ENCODE results near the gene VSIG8.
"Not testable (repeated sequence)": the region's sequence is repeated elsewhere in the genome, so short reads cannot be mapped to it uniquely, and the experiment has no call there.

The VSIG8 gene, protein sequence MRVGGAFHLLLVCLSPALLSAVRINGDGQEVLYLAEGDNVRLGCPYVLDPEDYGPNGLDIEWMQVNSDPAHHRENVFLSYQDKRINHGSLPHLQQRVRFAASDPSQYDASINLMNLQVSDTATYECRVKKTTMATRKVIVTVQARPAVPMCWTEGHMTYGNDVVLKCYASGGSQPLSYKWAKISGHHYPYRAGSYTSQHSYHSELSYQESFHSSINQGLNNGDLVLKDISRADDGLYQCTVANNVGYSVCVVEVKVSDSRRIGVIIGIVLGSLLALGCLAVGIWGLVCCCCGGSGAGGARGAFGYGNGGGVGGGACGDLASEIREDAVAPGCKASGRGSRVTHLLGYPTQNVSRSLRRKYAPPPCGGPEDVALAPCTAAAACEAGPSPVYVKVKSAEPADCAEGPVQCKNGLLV

DNA sequence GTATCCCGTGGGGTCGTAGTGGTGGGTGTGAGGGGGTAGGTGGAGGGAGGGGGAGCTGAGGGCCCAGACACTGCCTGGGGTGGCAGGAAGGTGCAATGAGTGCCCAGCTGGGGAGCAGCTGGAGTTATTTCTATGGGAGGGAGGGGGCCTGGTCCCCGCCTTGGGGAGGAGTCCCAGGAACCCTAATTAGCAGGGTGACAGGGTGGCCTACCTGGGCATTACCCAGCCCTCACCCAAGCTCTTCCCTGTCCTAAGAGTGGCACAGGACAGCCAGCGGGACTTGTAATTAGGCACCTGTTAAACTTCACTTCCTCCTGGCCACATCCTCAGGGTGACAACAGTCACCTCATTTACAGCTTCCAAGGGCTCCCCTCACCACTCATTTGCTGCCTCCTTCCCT is at the start of gene VSIG8:
Gene VSIG8 (minus strand): TSS at position 101 of the 400 bp plus-strand sequence. CDS start 136 bp downstream, outside the sequence.
- no peak for DNase-seq

GRCh38 chr1:159911326-159912070 is 49.0 kb upstream of the VSIG8 start:
- DNase-seq, result no peak

GRCh38 chr1:159908031-159908940 is 45.8 kb upstream of the VSIG8 start:
- no peak for DNase-seq

DNA sequence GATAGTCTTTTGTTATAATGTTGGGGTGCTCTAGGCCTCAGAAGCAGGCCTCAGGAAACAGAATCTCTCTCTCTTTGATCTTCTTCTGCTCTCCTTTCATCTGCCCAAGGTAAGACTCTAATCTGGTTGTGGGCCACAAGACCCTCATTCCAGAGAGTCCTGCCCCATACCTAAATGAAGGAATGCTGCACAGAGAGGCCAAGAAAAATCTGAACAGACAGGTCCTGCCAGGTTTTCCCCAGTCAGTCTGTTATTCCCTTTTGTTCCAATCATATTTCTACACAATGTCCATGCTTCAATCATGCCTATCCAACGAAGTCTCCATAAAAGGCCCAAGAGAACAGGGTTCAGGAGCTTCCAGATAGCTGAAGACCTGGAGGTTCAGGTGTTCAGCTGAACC is 44.5 kb upstream of the VSIG8 start:
- no peak for DNase-seq

- DNase-seq, result not testable (repeated sequence)
Observed at GRCh38 chr1:159904036-159904435, 41.6 kb upstream of the VSIG8 start.

DNA sequence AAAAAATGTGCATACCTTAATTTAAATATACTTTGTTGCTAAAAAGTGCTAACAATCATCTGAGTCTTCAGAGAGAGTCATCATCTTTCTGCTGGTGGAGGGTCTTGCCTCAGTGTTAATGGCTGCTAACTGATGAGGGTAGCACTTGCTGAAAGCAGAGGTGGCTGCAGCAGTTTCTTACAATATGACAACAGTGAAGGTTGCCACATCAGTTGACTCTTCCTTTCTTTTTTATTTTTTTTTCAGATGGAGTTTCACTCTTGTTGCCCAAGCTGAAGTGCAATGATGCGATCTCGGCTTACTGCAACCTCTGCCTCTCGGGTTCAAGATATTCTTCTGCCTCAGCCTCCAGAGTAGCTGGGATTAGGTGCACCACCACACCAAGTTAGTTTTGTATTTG is 40.1 kb upstream of the VSIG8 start:
- no peak for DNase-seq

GRCh38 chr1:159900755-159901360 is 38.4 kb upstream of the VSIG8 start:
- DNase-seq, result peak; percentile 37

DNA sequence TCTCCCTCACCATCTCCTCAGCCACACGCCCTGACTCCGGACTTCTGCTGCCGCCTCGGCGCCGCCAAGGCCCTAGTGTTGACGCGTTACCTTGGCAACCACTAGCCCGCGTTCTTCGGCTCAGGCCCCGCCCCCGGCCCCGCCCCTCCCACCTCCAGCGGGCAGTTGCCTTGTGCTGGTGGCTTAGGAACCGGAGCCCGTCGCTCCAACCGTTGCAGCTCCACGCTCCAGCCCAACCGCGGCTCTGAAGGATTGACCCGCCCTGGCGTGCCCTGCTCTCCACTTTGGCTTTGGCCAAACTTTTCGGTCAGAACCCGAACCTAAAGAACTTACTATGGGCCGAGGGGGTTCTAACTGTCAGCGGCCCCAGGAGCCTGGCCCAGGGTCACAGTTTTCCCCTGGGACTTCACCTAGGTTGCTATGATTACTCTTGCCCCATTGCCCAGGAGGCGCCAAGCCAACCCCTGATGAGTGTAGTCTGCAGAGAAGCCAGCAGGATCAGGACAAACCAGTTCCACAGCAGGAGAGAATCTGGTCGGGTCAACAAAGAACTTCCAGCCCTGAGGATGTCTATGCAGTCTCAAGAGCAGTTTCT is 37.7 kb upstream of the VSIG8 start, which contains the start of gene CFAP45:
Gene CFAP45 (minus strand): TSS at position 80 of the 595 bp plus-strand sequence. CDS start 67 bp downstream, at position 13.
- peak; percentile 94 for DNase-seq

- DNase-seq, result peak; percentile 29
Observed at GRCh38 chr1:159899634-159900033, 37.2 kb upstream of the VSIG8 start.

DNA sequence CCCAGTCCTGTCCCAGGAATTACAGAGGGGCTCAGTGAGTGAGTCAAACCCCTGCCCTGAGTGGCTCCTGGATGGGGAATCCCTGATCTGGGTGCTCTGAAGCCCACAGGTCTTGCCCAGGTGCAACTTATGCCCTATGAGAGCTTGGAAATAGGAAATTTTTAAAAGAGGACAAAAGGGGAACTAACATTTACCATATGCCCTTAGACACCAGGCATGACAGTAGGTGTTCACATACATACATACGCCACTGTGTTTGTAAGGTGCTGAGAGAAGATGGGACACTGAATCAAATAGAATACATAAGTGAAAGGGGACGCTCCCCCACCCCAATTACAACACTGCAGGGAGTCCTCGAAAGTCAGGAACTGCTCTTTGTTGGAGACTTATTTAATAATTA is 36.1 kb upstream of the VSIG8 start:
- DNase-seq, result no peak

- DNase-seq, result no peak
Observed at GRCh38 chr1:159897962-159898361, 35.5 kb upstream of the VSIG8 start.

- no peak for DNase-seq
Observed at GRCh38 chr1:159896546-159896930, 34.1 kb upstream of the VSIG8 start.

GRCh38 chr1:159895836-159896545 is 33.5 kb upstream of the VSIG8 start:
- no peak for DNase-seq

DNA sequence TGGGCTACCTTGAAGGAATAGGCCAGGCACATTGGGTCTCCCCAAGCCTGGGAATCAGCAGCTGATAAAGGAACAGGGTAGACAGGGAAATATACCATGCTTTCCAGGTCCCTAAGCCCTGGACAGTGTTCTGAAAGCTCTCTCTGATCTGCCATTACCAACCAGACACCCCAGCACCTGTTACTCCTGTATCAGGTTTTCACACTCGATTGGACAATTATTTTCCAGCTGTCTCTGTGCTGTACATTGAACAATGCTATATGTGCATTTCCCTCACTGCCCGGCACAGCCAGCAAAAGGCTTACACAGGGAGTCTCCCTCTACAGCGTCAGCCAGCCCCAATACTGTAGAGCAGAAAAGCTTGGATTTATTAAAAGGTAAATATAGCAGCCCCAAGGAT is 32.8 kb upstream of the VSIG8 start:
- peak; percentile 38 for DNase-seq

- DNase-seq, result no peak
Observed at GRCh38 chr1:159892944-159893343, 30.5 kb upstream of the VSIG8 start.

DNA sequence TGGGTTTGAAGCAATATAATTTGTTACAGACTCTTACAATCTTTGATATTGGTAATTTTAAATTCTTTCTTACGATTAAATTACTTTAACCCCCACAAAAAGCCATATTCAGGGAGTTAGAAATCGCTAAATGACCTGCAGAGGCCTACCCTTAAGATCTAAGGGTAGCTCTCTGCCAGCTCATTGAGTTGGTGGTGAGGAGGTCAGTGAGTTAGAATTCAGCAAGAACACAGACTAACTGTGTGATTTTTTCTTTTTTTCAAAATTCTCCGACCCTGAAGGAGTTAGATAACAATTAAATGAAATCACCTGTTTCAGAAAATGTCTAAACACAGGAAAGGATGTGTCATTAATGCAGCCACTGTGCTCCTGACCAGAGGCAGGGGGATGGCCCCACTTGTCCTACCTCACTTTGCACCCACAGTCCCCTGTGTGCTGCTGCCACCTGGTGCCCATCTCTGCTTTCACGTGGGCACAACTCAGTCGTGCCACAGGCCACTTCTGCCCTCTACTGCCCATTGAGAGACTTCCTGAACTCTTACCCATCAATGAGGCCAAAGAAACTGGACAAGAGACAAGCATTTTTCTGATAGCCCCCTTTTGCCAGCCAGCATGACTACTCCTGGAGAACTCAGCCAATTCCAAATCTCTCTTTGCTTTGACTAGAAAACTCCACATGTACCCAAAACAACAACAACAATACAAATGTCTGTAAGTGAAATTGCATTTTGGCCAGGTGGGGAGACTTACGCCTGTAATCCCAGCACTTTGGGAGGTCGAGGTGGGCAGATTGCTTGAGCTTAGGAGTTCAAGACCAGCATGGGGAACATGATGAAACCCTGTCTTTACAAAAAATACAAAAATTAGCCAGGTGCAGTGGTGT is 29.1 kb upstream of the VSIG8 start:
- DNase-seq, result peak; percentile 87

DNA sequence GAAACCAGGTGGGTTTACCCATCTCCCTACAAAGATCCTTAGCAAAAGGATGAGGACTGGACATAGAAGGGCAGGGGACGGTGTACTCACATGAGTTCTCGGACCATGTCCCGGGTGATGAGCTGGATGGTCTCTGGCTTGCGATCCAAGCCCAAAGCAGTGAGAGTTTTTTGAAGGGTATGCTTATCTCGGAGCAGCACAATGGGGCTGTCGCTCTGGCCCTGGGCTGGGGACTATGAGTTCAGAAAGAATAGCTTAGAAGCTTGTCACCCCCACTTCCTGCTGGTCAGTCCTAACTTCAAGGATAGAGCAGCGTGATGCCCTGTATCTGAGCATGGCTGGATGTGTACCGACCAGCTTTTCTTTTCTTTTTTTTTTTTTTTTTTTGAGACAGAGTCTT is 27.9 kb upstream of the VSIG8 start:
- no peak for DNase-seq

DNA sequence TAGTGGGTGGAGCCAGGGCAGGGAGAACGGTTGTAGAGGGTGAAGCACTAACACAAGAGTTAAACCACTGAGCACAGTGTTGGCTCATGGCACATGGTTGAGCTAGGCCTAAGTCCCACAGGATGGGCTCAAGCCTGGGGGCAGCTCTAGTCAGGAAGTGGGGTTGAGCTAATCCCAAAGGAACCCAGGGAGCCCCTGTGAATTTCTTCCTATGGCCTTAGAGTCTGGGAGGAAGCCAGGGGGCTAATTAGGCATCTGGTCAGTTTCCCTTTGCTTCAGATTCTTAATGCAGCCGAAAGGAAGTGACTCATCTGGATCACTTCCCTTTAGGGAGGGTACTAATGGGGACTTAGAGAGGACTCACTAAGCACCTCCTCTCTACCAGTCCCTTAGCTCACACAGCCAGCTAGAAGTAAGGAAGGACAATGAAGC is 27.4 kb upstream of the VSIG8 start:
- peak; percentile 50 for DNase-seq

DNA sequence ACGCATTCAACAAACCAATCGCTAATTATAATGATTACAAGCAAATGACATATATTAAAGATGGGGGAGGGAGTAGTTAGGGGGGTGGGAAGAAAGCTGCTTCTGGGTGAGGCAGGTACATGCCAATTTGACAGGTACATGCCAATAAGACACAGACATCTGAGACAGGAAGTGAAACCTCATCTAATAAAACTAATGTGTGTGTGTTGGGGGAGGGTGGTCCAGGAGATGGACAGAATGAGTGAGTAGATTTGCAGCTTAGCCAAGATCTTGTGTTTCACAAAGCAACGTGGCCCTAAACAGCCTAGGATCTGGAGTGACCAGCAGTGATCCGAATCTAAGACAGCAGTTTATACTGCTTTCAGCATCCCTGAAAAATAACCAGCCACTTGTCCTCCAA is 26.7 kb upstream of the VSIG8 start:
- DNase-seq, result no peak

DNA sequence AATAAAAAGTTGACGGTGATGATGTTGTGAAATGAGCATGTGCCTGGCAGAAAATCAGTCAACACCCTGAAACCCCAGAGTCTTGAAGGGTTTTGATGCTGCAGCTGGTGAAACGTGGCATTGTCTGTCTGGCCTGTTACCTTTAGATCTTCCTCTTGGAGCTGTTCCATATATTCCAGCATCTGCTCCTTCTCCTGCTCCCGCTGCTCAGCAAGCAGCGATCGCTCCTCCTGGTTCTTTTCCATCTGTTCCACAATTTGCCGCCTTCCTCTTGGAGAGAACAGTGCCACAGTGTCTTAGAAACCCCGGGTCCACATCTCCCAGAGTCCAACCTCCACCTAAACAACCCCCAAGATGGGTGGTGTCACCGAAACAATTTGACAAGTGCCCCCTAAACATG is 21.8 kb upstream of the VSIG8 start:
- DNase-seq, result no peak
